ENCODE results near the gene THSD7B.

GRCh38 chr2:136863874-136864273, 98.5 kb downstream of the THSD7B start:
- no peak for TF ChIP-seq GATA3 (IDR thresholded peaks at IDR 0.05; ENCODE audit: low read depth, low read length)
- TF ChIP-seq GATA2 (IDR thresholded peaks at IDR 0.05; ENCODE audit: low read depth, low read length), result no peak
